ENCODE measurements around the gene JADE1.

The JADE1 gene

GRCh38 chr4:128819082-128819742 lies 9.7 kb downstream of the JADE1 start:
- no peak for TF ChIP-seq POLR2A (IDR thresholded peaks at IDR 0.05; ENCODE audit: low read depth, low read length)
- no peak for DNase-seq (ENCODE audit: insufficient read length, low spot score)
- no peak for FAIRE-seq

- TF ChIP-seq POLR2A (IDR thresholded peaks at IDR 0.05; ENCODE audit: low read depth, low read length), result no peak
Measured at GRCh38 chr4:128820671-128821070, 11.2 kb downstream of the JADE1 start.

GRCh38 chr4:128821151-128821550 lies 11.7 kb downstream of the JADE1 start:
- DNase-seq (ENCODE audit: insufficient read length, low spot score) (no peak), FAIRE-seq (no peak)
- TF ChIP-seq POLR2A (IDR thresholded peaks at IDR 0.05; ENCODE audit: low read depth, low read length), result no peak

More at GRCh38 chr4:128820671-128821070, 11.2 kb downstream of the JADE1 start:
- no peak for DNase-seq (ENCODE audit: insufficient read length, low spot score)
- no peak for FAIRE-seq

DNA sequence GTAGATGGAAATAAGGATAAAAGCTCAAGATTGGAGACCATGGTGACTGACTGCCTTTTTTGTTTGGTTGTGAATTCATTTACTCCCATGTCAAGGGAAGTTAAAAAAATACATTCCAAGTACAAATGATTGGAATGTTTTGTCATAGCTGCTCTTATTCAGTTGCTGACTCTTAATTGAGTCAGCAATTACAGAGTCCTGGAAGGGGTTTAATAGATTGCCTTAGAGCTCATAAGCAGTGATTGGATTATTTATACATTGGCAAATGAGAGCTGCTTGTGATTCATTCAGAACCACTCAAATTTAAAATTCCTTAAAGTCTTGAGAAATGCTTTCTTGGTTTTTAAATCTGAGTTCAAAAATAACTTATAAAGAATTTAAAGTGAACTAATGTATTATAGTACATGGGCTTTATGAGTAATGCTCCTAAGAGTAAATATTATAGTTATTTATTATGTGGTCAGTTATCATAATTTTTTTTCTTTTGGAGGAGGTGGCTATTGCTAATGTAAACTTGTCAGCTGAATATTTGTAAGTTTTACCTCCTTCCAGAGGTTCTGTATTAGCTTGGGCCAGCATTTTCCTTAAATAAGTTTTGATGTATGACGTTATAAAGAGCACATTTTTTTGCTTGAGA lies 13.6 kb downstream of the JADE1 start:
- no peak for FAIRE-seq
- TF ChIP-seq POLR2A (IDR thresholded peaks at IDR 0.05; ENCODE audit: low read depth, low read length), result no peak
- DNase-seq (ENCODE audit: insufficient read length, low spot score), result peak; percentile 35

GRCh38 chr4:128825226-128825625 lies 15.7 kb downstream of the JADE1 start:
- no peak for FAIRE-seq

DNA sequence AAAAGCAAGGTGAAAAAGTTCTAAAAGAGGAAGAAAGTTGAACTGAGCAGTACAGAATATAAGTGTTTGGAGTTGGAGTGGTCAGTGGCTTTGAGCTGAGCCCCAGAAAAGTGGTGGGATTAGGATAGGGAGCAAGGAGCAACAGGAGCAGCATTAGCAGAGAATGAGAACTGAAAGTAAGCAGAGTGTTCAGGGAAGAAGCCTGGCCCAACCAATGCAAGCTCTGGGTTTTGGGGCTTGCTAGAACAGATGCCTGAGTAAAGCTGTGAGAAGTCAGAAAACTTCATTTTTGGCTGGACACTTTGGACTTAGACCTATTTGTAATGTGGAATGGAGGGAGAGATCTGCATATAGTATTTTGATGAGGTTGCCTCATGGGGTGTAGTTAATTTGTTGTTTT lies 17.8 kb downstream of the JADE1 start:
- no peak for TF ChIP-seq POLR2A (IDR thresholded peaks at IDR 0.05; ENCODE audit: low read depth, low read length)

More at GRCh38 chr4:128825226-128825625, 15.7 kb downstream of the JADE1 start:
- DNase-seq (ENCODE audit: insufficient read length, low spot score), result no peak
- no peak for TF ChIP-seq POLR2A (IDR thresholded peaks at IDR 0.05; ENCODE audit: low read depth, low read length)

GRCh38 chr4:128830906-128831503 lies 21.5 kb downstream of the JADE1 start:
- DNase-seq (ENCODE audit: insufficient read length, low spot score), result no peak
- FAIRE-seq, result no peak
- no peak for TF ChIP-seq POLR2A (IDR thresholded peaks at IDR 0.05; ENCODE audit: low read depth, low read length)

More for the DNA sequence above, 17.8 kb downstream of the JADE1 start:
- DNase-seq (ENCODE audit: insufficient read length, low spot score) (no peak), FAIRE-seq (no peak)

- FAIRE-seq (no peak), DNase-seq (ENCODE audit: insufficient read length, low spot score) (no peak)
- no peak for TF ChIP-seq POLR2A (IDR thresholded peaks at IDR 0.05; ENCODE audit: low read depth, low read length)
Measured at GRCh38 chr4:128831531-128832242, 22.2 kb downstream of the JADE1 start.

GRCh38 chr4:128832243-128832625 lies 22.7 kb downstream of the JADE1 start:
- TF ChIP-seq POLR2A (IDR thresholded peaks at IDR 0.05; ENCODE audit: low read depth, low read length), result no peak
- FAIRE-seq (no peak), DNase-seq (ENCODE audit: insufficient read length, low spot score) (no peak)

GRCh38 chr4:128835498-128836222 lies 26.2 kb downstream of the JADE1 start:
- DNase-seq (ENCODE audit: insufficient read length, low spot score) (no peak), FAIRE-seq (no peak)
- no peak for TF ChIP-seq POLR2A (IDR thresholded peaks at IDR 0.05; ENCODE audit: low read depth, low read length)

- DNase-seq (ENCODE audit: insufficient read length, low spot score) (no peak), FAIRE-seq (no peak)
- no peak for TF ChIP-seq POLR2A (IDR thresholded peaks at IDR 0.05; ENCODE audit: low read depth, low read length)
Measured at GRCh38 chr4:128837198-128837597, 27.7 kb downstream of the JADE1 start.

GRCh38 chr4:128837679-128838078 lies 28.2 kb downstream of the JADE1 start:
- FAIRE-seq, result no peak
- no peak for DNase-seq (ENCODE audit: insufficient read length, low spot score)
- no peak for TF ChIP-seq POLR2A (IDR thresholded peaks at IDR 0.05; ENCODE audit: low read depth, low read length)

GRCh38 chr4:128840711-128841318 lies 31.3 kb downstream of the JADE1 start:
- FAIRE-seq (no peak), DNase-seq (ENCODE audit: insufficient read length, low spot score) (no peak)
- TF ChIP-seq POLR2A (IDR thresholded peaks at IDR 0.05; ENCODE audit: low read depth, low read length), result no peak
